Osteoblast (primary cell): ENCODE results near the gene FAM13C. TPM values are rescaled to one million over a fixed set of nuclear protein-coding genes. Genes with fewer than 3 reads are reported as not detected.

Experiments used
- DNase-seq: peaks from one replicate; pipeline ENCODE4 v3.0.0; 2011; ENCODE audit warnings: low spot score, mixed read lengths; ENCODE audit not compliant: insufficient read length; ENCODE audit errors: missing footprints
- H2AFZ ChIP-seq: 2 replicates; pipeline ENCODE4 v1.6.0; 2011; ENCODE audit warnings: mild to moderate bottlenecking, low read length
- H3K27ac ChIP-seq: 2 replicates; pipeline ENCODE4 v1.5.1; 2011; ENCODE audit warnings: mild to moderate bottlenecking, low read depth, low read length, moderate library complexity
- H3K27me3 ChIP-seq: 2 replicates; pipeline ENCODE4 v1.6.0; 2012; ENCODE audit warnings: mild to moderate bottlenecking, control low read depth, inconsistent platforms, low read length, moderate library complexity; ENCODE audit not compliant: insufficient read depth
- H3K36me3 ChIP-seq: 2 replicates; pipeline ENCODE4 v1.5.1; 2011; ENCODE audit warnings: mild to moderate bottlenecking, low read length, control low read depth, moderate library complexity; ENCODE audit not compliant: insufficient read depth
- H3K4me1 ChIP-seq: 2 replicates; pipeline ENCODE4 v1.5.1; 2011; ENCODE audit warnings: mild to moderate bottlenecking, low read length, control low read depth, moderate library complexity; ENCODE audit not compliant: insufficient read depth
- H3K4me2 ChIP-seq: 2 replicates; pipeline ENCODE4 v1.6.0; 2011; ENCODE audit warnings: mild to moderate bottlenecking, low read length; ENCODE audit not compliant: insufficient read depth
- H3K4me3 ChIP-seq: fragments of 200-600 bp; sonication (generic); 3 replicates; pipeline ENCODE4 v1.5.1; 2012; ENCODE audit warnings: mild to moderate bottlenecking, low read length, inconsistent platforms; ENCODE audit not compliant: insufficient read depth
- H3K79me2 ChIP-seq: 2 replicates; pipeline ENCODE4 v1.6.0; 2012; ENCODE audit warnings: mild to moderate bottlenecking, low read length, control low read depth, inconsistent platforms; ENCODE audit not compliant: insufficient read depth
- H3K9me3 ChIP-seq: 2 replicates; pipeline ENCODE4 v1.5.1; 2011; ENCODE audit warnings: low read depth, low read length, control low read depth
- H4K20me1 ChIP-seq: 2 replicates; pipeline ENCODE4 v1.6.0; 2012; ENCODE audit warnings: mild to moderate bottlenecking, low read length, control low read depth; ENCODE audit not compliant: insufficient read depth
- total RNA-seq: library from RNA; depleted of rRNA; stranded (reverse); fragments of >200 nt; gene quantifications from 2 replicates; pipeline ENCODE4 v1.2.3, GENCODE V29; 2012
- TF ChIP-seq, protein P1 (sequence below): IDR thresholded peaks from 2 replicates; pipeline ENCODE4 v1.5.1; 2011; ENCODE audit warnings: mild to moderate bottlenecking, low read depth, low read length, moderate library complexity; ENCODE audit errors: extremely low read depth

Gene FAM13C
- total RNA-seq, 1 donor = 6.5 TPM

DNA sequence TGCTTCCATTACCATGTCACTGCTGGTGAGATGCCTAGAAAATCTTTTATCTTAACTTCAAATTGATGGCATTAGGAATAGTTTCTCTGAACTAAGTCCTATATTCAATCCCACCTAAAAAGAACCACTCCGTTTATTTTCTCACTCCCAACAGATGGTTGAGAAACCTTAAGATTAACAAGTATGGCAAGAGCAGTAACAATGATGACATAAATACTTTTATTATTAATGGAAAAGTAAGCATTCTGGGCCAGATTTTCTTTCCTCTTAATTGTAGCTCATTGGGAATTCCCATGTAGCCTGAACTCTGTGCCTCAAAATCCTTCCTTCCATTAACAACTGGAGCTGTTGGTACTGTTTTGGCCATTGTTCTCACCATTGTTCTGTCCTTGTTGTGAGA is 21.1 kb upstream of the FAM13C start:
- H3K79me2 ChIP-seq = no peaks in the 10 kb centered on the region
- H3K27ac ChIP-seq = peak overlapping the region; percentile 86
- H3K4me1 ChIP-seq = peaks cover 37% of the 10 kb centered on the region
- peaks cover 3% of the 10 kb centered on the region for H3K9me3 ChIP-seq
- no peak for DNase-seq
- H2AFZ ChIP-seq = peak overlapping the region; percentile 21
- TF ChIP-seq, protein P1, sequence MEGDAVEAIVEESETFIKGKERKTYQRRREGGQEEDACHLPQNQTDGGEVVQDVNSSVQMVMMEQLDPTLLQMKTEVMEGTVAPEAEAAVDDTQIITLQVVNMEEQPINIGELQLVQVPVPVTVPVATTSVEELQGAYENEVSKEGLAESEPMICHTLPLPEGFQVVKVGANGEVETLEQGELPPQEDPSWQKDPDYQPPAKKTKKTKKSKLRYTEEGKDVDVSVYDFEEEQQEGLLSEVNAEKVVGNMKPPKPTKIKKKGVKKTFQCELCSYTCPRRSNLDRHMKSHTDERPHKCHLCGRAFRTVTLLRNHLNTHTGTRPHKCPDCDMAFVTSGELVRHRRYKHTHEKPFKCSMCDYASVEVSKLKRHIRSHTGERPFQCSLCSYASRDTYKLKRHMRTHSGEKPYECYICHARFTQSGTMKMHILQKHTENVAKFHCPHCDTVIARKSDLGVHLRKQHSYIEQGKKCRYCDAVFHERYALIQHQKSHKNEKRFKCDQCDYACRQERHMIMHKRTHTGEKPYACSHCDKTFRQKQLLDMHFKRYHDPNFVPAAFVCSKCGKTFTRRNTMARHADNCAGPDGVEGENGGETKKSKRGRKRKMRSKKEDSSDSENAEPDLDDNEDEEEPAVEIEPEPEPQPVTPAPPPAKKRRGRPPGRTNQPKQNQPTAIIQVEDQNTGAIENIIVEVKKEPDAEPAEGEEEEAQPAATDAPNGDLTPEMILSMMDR = no peak
- no peaks in the 10 kb centered on the region for H3K27me3 ChIP-seq
- no peak overlapping the region for H3K4me3 ChIP-seq
- no peaks in the 10 kb centered on the region for H3K36me3 ChIP-seq
- H4K20me1 ChIP-seq = no peaks in the 10 kb centered on the region
- H3K4me2 ChIP-seq = peak overlapping the region; percentile 25

DNA sequence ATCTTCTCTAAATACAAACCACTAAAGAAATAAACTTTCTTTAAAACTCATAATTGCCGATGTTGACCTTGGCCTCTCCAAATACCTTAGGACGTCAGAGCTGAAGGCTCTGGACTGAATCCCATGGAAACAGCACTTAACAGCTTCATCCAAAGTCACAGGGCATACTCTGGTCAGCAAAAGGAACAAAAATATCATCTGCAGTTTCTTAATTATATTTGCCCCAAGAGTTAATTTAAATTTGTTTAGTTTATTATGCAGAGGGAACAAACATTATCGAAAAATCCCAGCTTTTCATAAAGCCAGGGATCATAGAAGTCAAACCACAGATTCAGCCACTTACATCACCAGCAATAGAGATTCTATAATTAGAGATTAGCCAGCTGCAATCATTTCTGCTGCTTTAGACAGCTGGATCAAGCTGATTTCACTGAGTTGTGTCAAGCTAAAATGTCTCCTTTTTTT is 20.5 kb upstream of the FAM13C start:
- no peaks in the 10 kb centered on the region for H4K20me1 ChIP-seq
- no peak overlapping the region for H3K4me3 ChIP-seq
- DNase-seq = no peak
- peaks cover 32% of the 10 kb centered on the region for H3K4me1 ChIP-seq
- TF ChIP-seq, protein P1 = no peak
- peak overlapping the region; percentile 25 for H3K4me2 ChIP-seq
- no peaks in the 10 kb centered on the region for H3K36me3 ChIP-seq
- peak overlapping the region; percentile 21 for H2AFZ ChIP-seq
- peaks cover 3% of the 10 kb centered on the region for H3K9me3 ChIP-seq
- H3K27me3 ChIP-seq = no peaks in the 10 kb centered on the region
- peak overlapping the region; percentile 86 for H3K27ac ChIP-seq
- no peaks in the 10 kb centered on the region for H3K79me2 ChIP-seq

- Histone ChIP-seq H3K36me3 (no peaks in the 10 kb centered on the region), H3K79me2 (no peaks in the 10 kb centered on the region), H2AFZ (no peak overlapping the region), H3K4me1 (peaks cover 20% of the 10 kb centered on the region), H3K4me3 (no peak overlapping the region), H3K27ac (peak overlapping the region; percentile 86), H3K4me2 (no peak overlapping the region), H3K9me3 (peaks cover 3% of the 10 kb centered on the region), H3K27me3 (no peaks in the 10 kb centered on the region), H4K20me1 (no peaks in the 10 kb centered on the region)
- DNase-seq = no peak
- TF ChIP-seq, protein P1 = no peak
Measured at GRCh38 chr10:59381687-59382086, 19.3 kb upstream of the FAM13C start.

- TF ChIP-seq, protein P1 = no peak
- DNase-seq = no peak
Measured at GRCh38 chr10:59376846-59377245, 14.5 kb upstream of the FAM13C start.

More at GRCh38 chr10:59376846-59377245, 14.5 kb upstream of the FAM13C start:
- H2AFZ ChIP-seq = no peak overlapping the region
- H3K4me3 ChIP-seq = no peak overlapping the region
- no peaks in the 10 kb centered on the region for H3K79me2 ChIP-seq
- H4K20me1 ChIP-seq = no peaks in the 10 kb centered on the region
- no peaks in the 10 kb centered on the region for H3K27me3 ChIP-seq
- H3K4me1 ChIP-seq = peaks cover 18% of the 10 kb centered on the region
- no peaks in the 10 kb centered on the region for H3K36me3 ChIP-seq
- H3K9me3 ChIP-seq = no peaks in the 10 kb centered on the region
- H3K4me2 ChIP-seq = no peak overlapping the region
- no peak overlapping the region for H3K27ac ChIP-seq
